Stimulated activated CD8-positive, alpha-beta memory T cell treated with anti-CD3 and anti-CD28 coated beads, Interleukin-4, amount 100 ng/mL, for 4 hours (primary cell): Measurements from ENCODE around the gene TMEM53.
A peak's percentile ranks its signal among the peaks of the same experiment; 100 is the strongest.
"Not testable (repeated sequence)": the region's sequence is repeated elsewhere in the genome, so short reads cannot be mapped to it uniquely, and the experiment has no call there.

Experiments
- DNase-seq, 2 donors: peaks; one replicate each; pipeline ENCODE4 v3.0.0-alpha.2; 2020; ENCODE audit warnings: low read depth in 2 of 2, low spot score in 1 of 2

TMEM53 gene

GRCh38 chr1:44672961-44673674 lies 1.2 kb downstream of the TMEM53 start:
- no peak for DNase-seq

- no peak for DNase-seq
Observed at GRCh38 chr1:44672254-44672955, 1.9 kb downstream of the TMEM53 start.

DNA sequence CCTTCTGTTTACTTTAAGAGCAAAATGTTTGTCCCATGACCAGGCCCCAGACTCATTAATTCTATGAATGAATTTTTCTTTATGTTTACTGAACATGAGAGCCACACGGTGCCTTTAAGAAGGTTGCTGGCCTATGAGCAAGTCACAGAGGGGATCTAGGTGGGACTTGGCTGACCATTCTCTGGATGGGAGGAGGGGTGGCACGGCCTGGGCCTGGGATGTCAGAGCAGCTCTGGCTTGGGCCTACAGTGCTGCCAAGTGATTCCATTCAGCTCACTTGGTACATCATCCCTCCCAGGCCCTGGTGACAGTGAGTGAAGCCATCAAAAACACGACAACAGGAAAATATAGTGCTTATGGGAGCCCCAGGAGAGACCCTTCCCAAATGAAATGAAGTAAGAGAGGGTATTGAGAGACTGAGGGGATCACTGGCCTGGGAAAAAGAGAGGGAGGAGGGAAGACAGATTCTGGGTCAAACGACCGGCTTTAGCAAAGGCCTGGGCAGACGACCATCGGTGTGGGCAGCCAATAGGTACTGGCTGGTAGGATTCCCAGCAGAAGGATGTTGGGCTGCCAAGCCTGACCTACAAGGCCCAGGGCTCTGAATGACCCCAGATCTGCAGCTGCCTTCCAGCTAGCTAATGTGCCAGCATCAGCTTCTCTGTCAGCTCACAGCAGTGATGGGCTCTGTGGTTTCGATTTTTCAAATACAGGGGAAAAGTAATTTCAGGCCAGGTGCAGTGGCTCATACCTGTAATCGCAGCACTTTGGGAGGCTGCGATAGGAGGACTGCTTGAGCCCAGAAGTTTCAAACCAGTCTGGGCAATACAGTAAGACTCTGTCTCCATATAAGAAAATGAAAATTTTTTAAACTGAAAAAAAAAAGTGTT lies 3.3 kb downstream of the TMEM53 start:
- DNase-seq: no peak

DNA sequence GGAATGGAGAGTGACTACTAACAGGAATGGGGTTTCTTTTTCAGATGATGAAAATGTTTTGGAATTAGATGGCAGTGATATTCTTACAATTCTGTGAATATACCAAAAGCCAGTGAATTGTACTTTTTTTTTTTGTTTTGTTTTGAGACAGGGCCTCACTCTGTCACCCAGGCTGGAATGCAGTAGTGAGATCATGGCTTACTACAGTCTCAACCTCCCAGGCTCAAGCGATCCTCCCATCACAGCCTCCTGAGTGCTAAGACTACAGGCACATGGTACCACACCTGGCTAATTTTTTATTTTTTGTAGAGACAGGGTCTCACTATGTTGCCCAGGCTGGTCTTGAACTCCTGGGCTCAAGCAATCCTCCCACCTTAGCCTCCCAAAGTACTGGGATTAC lies 7.6 kb downstream of the TMEM53 start:
- not testable (repeated sequence) for DNase-seq

DNA sequence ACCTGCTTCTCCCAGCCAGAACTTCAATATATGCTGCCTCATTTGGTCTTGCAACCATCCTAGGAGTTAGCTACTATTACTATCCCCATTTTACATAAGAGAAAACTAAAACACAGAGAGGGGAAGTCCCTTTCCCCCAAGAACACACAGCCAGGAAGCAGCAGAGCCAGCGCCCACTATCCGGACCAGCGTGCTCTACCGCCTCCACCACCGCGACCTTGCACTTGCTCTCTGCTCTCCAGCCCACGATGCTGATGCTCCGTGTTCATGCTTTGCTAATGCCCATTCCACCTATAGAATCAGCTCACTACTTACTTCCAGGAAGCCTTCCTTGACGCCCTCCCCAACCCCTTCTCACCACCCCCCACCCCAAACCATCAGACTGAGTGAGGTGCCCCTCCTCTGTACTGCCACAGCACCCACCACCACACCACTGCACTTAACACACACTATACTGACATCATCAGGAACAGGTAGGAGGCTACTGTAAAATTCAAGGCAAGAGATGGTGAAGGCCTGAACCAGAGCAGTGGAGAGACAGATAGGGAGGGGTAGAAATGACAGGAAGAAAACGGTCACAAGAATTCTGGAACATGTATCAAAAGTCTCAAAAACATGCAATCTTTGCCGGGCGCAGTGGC lies 9.4 kb downstream of the TMEM53 start:
- peak in 1 of 2 donors; percentile 22 for DNase-seq

- no peak for DNase-seq
Observed at GRCh38 chr1:44663417-44663816, 10.9 kb downstream of the TMEM53 start.

DNA sequence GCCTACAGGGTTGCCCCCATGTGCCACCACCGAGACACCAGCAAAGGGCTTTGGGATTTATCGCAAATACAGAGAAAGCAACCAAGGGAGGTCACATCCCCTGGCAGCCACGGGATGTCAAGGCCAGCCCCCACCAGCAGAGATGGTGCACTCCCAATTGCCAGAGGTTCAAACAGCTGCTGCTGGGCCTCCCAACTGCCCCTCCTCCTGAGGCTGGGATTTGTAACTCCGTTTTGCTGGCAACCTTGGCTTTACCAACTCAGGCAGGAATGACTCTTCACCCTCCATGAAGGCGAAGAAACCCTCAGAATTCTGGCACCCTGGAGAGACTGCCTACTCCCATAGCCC lies 11.6 kb downstream of the TMEM53 start:
- no peak for DNase-seq

- DNase-seq: no peak
Observed at GRCh38 chr1:44661781-44662682, 12.2 kb downstream of the TMEM53 start.

DNA sequence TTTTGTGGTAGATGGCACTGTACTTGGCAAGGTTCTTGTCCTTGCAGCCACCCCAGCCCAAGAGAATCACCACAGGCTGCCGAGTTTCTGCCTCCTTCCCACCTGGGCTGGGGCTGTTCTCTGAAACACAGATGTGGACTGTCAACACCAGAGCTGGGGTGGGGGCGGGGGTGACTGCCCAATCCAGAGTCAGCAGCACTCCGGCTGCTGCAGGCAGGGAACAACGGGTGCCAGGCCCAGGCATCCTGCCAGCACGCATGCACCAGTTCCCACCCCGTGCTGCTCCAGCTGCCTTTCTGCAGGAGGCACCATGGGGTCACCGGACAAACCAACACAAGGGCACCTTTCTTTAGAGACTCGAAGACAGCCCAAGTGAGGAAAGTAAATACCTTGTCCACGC lies 14.1 kb downstream of the TMEM53 start:
- DNase-seq: no peak

- no peak for DNase-seq
Observed at GRCh38 chr1:44659566-44659965, 14.7 kb downstream of the TMEM53 start.

DNA sequence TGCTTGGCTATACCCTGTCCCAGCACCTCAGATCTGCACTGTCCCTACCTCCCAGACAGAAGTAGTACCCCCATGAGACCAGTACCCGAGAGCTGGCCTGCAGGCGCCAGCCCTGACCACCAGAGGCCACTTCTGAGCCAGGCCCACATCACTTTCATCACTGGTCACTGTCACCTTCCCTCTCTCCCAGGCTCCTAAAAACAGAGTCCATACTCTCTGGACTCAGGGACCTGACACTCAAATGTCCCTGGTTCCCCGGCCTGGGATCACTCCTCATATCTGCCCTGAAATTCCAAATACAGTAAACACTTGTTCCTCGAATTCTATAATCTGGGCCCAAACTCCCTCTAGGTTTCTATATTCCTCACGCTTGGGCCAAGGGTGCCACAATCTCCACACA lies 18.7 kb downstream of the TMEM53 start:
- no peak for DNase-seq

- DNase-seq: no peak
Observed at GRCh38 chr1:44654621-44655187, 19.6 kb downstream of the TMEM53 start.

DNA sequence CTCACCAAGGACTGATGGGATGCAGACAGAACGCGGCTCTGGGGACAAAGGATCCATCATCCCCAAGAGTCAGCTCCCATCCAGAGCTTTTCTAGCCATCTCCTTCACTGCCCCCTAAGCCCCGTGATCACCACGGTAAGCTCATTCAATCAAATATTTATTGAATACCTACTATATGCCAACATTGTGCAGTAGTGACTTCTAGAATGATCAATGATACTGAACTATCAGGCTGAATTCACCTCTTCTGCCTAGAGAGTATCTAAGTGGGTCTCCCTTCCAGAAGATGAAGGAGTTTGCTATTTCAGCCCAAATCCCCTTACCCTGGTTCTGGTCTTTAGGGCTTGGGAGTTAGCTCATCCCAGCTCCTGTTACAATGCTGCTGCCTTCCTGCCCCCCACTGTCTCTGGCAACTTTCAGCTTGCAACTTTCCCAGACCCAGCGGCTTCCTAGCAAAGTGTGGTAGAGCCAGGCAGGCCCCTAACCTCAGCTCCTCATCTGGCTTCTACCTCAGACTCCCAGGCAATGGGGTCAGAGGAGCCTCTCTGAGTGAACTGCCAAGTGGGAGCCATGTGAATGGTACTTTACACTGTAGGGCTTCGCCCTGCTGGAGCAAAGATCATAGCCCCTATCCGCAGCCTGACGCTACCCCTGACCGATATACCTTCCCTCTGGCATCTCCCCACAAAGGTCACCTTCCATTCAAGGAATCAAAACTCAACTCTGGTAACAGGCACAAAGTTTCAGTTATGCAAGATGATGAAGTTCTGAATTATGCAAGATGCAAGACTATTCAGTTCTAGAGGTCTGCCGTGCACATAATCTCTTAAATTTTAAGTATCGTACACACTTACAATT lies 20.9 kb downstream of the TMEM53 start:
- DNase-seq: no peak

- DNase-seq: peak; percentile 53 to 69
Observed at GRCh38 chr1:44652445-44653106, 21.7 kb downstream of the TMEM53 start.

DNA sequence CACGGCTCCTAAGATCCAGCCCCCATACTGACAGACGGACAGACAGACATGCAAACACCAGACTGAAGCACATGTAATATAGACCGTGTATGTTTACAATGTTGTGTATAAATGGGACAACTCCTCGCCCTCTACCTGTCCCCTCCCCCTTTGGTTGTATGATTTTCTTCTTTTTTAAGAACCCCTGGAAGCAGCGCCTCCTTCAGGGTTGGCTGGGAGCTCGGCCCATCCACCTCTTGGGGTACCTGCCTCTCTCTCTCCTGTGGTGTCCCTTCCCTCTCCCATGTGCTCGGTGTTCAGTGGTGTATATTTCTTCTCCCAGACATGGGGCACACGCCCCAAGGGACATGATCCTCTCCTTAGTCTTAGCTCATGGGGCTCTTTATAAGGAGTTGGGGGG lies 23.2 kb downstream of the TMEM53 start:
- DNase-seq: no peak

DNA sequence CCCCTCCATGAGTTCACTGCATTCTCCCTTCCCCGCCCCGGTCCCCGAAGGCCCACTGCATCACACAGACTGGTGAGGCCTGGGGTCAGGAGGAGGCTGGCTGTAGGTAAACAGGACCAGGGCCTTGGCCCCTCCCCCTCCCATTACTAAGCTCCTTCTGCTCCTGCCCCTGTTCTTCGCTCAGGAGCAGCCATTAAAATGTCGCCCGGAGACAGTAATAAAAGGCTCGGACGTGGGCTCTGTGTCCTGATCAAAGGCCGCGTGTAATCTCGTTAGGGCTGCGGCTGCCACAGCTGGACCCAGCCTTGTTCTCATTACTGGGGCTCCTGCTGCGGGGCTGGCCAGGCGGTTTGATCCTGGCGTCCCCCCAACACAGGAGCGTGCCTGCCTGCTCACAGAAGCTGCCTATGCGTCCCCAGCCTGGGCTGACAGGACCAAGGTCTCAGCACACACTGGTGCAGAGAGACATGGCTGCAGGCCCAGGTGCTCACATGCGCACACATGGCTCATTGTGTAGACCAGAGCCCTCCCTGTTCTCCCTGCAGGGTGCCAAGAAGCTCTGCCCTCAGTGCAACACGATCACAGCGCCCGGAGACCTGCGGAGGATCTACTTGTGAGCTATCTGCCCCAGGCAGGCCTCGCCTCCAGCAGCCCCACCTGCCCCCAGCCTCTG lies 24.0 kb downstream of the TMEM53 start:
- DNase-seq: no peak

DNA sequence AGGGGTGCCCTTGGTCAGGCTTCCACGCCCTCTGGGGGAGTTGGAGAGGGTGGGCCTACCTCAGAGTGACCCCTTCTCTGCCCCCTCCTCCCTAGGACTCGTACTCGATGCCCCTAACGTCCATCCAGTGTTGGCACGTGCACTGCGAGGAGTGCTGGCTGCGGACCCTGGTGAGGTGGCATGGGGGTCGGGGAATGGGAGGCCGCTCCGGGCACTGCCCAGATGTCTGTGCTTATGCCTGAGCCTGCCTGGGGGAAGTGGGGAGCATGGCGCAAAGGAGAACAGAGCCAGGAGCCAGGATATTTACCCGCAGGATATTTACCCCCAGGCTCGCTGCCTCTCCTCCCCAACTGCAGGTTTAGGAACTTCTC lies 24.5 kb downstream of the TMEM53 start:
- no peak for DNase-seq
